Measurements from ENCODE around the gene PRR7.

The PRR7 gene

GRCh38 chr5:177503351-177504085 is 56.9 kb downstream of the PRR7 start:
- Histone ChIP-seq H3K27me3 (replicated peaks; ENCODE audit: control insufficient read depth, insufficient read depth, low read length) (no peaks in the 10 kb centered on the region), H3K4me1 (ENCODE audit: control insufficient read depth, insufficient read depth, low read length) (no peaks in the 10 kb centered on the region), H3K4me3 (ENCODE audit: low read length) (no peak overlapping the region), H3K9me3 (ENCODE audit: control insufficient read depth, low read length) (no peaks in the 10 kb centered on the region), H3K36me3 (ENCODE audit: control insufficient read depth, insufficient read depth, low read length, severe bottlenecking) (peaks cover 3% of the 10 kb centered on the region), H3K9ac (ENCODE audit: low read length) (no peak overlapping the region)
- DNase-seq (ENCODE audit: low read depth), result no peak

- Histone ChIP-seq H3K9me3 (ENCODE audit: control insufficient read depth, low read length) (no peaks in the 10 kb centered on the region), H3K27me3 (replicated peaks; ENCODE audit: control insufficient read depth, insufficient read depth, low read length) (no peaks in the 10 kb centered on the region), H3K4me1 (ENCODE audit: control insufficient read depth, insufficient read depth, low read length) (no peaks in the 10 kb centered on the region), H3K36me3 (ENCODE audit: control insufficient read depth, insufficient read depth, low read length, severe bottlenecking) (peaks cover 3% of the 10 kb centered on the region), H3K4me3 (ENCODE audit: low read length) (no peak overlapping the region), H3K9ac (ENCODE audit: low read length) (no peak overlapping the region)
- no peak for DNase-seq (ENCODE audit: low read depth)
Observed at GRCh38 chr5:177504086-177505056, 57.8 kb downstream of the PRR7 start.

- no peak for DNase-seq (ENCODE audit: low read depth)
- peaks cover 3% of the 10 kb centered on the region for H3K36me3 ChIP-seq (ENCODE audit: control insufficient read depth, insufficient read depth, low read length, severe bottlenecking)
- no peaks in the 10 kb centered on the region for H3K27me3 ChIP-seq (replicated peaks; ENCODE audit: control insufficient read depth, insufficient read depth, low read length)
- H3K4me1 ChIP-seq (ENCODE audit: control insufficient read depth, insufficient read depth, low read length), result no peaks in the 10 kb centered on the region
- H3K9me3 ChIP-seq (ENCODE audit: control insufficient read depth, low read length), result no peaks in the 10 kb centered on the region
- no peak overlapping the region for H3K4me3 ChIP-seq (ENCODE audit: low read length)
- no peak overlapping the region for H3K9ac ChIP-seq (ENCODE audit: low read length)
Observed at GRCh38 chr5:177505075-177505474, 58.5 kb downstream of the PRR7 start.

Measured in adipocyte (in vitro differentiated cells).